NCI-H2107 treated with DMSO at 0.1 percent for 48 hours (cell line): ENCODE results near the gene SNX15.

ENCODE experiments used
- DNase-seq: peaks from one replicate; lab custom pipeline; 2025; ENCODE audit not compliant: unreplicated experiment; lab: John Stamatoyannopoulos, UW

Gene SNX15

GRCh38 chr11:65055538-65055937 is 28.3 kb downstream of the SNX15 start:
- no peak for DNase-seq

- DNase-seq = no peak
These were observed 29.8 kb downstream of the SNX15 start for GRCh38 chr11:65056999-65057398.

GRCh38 chr11:65057526-65057925 is 30.3 kb downstream of the SNX15 start:
- DNase-seq = no peak

GRCh38 chr11:65058012-65058411 is 30.8 kb downstream of the SNX15 start:
- peak; percentile 19 for DNase-seq

GRCh38 chr11:65058419-65059054 is 31.3 kb downstream of the SNX15 start, which contains the start of gene NAALADL1:
Gene NAALADL1, minus strand, starts transcription at chr11:65058553. Its CDS starts 32 bp downstream, at chr11:65058521.
- DNase-seq = no peak

DNA sequence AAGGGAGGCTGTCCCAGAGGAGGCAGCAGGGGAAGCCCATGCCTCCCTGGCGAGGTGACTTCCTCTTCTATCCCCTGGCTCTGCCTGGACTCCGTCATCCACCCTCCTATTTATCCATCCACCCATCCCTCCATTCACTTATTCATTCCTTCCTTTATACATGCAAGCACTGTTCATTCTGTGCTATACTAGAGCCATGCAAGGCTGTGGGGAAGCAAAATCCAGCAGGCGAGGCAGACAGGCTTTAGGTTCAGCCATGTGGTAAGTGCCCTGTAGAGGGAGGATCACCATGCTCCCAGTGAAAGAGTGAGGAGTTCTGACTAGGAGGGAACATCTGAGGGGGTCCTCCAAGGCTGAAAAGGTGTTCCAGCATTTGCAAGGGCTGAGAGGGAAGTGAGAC is 32.3 kb downstream of the SNX15 start:
- DNase-seq = no peak

- no peak for DNase-seq
These were observed 33.0 kb downstream of the SNX15 start for GRCh38 chr11:65059959-65060824.

- DNase-seq = no peak
These were observed 33.7 kb downstream of the SNX15 start for GRCh38 chr11:65060913-65061408.

DNA sequence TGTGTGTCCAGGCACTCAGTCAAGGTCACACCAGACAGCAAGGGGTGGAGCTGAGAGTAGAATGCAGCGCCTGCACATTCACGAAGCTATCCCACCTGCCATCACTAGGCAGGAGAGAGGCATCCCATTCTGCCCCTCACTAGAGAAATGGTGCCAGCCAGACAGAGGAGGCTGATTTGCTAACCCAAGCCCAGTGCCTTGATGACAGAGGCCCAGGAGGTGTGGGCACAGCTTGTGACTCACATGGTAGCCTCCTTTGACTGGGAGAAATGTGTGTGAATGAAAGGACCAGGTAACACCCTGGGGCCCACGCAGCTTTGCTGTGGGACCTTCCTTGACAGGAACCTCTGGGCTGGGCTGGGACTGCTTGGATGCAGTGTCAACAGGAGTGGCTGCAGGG is 36.3 kb downstream of the SNX15 start:
- DNase-seq = no peak

DNA sequence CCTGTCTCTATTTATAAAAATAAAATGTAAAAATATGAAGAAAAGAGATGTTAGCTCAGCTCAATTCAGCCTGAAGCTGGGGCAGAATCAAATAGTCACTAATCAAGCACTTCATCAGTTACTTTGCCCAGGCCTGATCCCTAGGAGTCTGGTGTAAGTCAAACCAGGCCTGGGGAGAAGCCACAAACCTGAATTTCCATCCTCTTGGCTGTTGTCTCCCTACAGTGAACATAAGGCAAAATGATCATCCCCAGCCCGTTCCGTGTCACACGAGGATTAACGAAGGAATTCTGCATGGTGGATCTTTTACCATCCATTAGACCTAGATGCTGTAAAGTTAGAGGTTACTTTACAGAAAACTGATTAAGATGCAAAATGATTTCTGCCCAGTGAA is 37.6 kb downstream of the SNX15 start:
- DNase-seq = no peak

DNA sequence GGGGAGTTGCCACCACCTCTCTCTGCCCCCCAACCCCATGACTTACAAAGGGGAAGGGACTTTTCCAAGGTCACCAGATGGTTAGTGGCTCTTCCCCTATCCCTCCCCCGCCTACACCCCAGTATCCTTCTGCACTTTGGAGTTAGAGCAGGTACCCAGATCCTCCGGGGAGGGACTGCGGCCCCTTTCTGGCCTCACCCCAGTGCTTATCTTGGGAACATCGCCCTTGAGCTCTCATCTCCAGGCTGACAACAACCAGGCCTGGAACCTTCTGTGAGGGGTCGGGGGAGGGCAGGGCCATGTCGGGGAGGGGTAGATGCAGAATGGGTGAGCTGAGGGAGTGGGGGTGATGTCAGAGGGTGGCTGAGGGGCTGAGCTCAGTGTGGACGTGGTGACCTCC is 38.6 kb downstream of the SNX15 start:
- DNase-seq = no peak

DNA sequence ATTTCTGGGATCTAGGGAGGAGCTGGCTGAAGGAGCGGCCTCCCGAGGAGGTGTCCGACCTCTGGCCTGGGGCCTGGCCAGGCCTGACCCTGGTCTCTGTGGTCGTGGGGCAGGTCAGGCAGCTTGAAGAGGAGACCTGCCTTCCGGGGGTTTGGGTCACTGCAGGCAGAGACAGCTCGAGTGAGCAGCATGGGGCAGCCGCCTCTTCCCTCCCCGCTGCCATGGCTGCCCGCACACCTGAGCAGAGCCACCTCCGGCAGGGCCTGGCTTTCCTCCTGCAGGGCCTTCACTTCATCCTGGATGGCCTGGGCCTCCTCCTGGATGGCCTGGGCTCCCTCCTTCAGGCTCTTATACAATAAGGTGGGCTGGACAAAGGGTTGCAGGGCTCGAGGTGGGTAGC is 39.1 kb downstream of the SNX15 start:
- DNase-seq = no peak

DNA sequence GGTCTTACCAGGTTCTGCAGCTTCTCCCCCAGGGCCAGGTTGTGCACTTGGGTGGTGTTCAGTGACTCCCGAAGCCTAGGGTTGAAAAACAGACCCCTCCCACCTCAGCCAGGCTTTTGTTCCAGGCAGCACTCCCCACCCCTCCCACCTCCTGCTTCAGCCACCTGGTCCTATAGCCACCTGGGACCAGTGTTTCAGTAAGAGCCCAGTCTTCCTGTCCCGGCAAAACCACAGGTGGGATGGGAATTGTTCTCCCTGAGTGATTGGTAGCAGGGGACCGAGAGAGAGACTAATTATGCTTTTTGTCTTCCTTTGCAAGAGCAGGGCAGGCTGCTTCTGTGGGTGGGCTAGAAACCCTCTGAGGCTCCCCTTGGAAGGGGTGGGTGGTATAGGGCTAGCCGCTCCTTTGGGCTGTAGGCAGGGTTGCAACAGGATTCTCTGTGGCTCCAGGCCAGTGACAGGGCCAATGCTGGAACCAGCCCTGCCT is 39.6 kb downstream of the SNX15 start:
- peak; percentile 95 for DNase-seq

- no peak for DNase-seq
These were observed 40.2 kb downstream of the SNX15 start for GRCh38 chr11:65067446-65067845.

GRCh38 chr11:65069217-65069616 is 42.0 kb downstream of the SNX15 start:
- DNase-seq = peak; percentile 77

- DNase-seq = no peak
These were observed 44.8 kb downstream of the SNX15 start for GRCh38 chr11:65071907-65072630.

DNA sequence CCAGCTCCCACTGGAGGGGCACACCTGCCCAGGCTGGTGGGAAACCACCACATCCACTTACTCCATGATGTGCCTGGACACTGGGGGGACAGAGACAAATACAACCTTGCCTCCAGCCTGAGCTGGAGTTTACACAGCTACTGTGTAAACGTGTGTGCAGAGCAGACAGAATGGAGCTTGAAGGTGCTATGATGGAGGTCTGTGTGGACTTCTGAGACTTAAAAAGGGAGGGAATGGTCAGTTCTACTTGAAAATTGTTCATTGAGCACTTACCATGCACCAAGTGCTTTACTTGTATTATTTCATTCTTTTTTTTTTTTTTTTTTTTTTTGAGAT is 45.4 kb downstream of the SNX15 start:
- DNase-seq = no peak

GRCh38 chr11:65077451-65077850 is 50.2 kb downstream of the SNX15 start:
- DNase-seq = peak; percentile 51

DNA sequence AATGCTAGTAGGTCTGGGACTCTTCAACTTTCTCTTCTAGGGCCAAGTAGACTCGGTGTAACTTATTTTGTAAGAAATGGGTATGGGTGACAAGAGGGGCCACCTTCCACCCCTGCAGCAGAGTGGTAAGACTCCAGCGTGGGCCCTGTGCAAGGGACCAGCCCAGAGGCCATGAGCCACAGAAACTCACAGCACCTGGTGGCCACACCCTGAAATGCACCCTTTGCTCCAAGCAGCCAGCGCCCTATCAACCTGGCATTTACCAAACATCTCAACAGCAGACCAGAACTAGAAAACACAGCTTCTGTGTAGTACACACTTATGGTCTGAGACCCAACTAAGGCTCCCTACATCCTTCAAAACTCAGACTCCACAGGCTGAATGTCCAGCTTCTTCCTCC is 50.9 kb downstream of the SNX15 start:
- peak; percentile 39 for DNase-seq

DNA sequence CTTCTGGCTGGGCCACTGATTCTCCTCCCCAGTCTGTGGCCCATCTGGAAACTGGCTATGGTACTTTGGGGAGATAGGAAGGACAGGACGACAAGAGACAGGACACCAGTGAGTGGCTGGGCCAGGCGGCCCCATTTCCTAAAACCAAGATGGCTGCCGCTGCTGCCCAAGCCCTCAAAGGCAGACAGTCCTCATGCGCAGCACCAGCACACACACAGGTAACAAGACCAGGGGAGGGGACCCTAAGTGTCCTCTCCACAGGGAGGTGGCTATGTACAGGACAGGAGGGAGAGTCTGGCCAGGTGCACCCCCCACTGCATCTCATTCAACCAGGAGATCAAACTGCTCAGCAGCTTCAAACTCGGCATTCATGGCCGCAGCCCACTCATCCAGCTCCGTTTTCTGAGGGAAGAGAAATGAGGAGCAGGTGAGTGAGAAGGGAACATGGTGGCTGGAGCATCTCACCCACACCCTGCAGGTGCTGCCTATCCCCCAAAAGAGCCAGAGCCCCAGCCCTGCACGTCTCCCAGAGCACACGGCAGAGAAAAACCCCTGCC is 51.6 kb downstream of the SNX15 start:
- no peak for DNase-seq

- DNase-seq = no peak
These were observed 56.0 kb downstream of the SNX15 start for GRCh38 chr11:65083134-65083833.
